ENCODE measurements around the gene JUND.
"Not testable (repeated sequence)": the region's sequence is repeated elsewhere in the genome, so short reads cannot be mapped to it uniquely, and the experiment has no call there.

JUND gene

DNA sequence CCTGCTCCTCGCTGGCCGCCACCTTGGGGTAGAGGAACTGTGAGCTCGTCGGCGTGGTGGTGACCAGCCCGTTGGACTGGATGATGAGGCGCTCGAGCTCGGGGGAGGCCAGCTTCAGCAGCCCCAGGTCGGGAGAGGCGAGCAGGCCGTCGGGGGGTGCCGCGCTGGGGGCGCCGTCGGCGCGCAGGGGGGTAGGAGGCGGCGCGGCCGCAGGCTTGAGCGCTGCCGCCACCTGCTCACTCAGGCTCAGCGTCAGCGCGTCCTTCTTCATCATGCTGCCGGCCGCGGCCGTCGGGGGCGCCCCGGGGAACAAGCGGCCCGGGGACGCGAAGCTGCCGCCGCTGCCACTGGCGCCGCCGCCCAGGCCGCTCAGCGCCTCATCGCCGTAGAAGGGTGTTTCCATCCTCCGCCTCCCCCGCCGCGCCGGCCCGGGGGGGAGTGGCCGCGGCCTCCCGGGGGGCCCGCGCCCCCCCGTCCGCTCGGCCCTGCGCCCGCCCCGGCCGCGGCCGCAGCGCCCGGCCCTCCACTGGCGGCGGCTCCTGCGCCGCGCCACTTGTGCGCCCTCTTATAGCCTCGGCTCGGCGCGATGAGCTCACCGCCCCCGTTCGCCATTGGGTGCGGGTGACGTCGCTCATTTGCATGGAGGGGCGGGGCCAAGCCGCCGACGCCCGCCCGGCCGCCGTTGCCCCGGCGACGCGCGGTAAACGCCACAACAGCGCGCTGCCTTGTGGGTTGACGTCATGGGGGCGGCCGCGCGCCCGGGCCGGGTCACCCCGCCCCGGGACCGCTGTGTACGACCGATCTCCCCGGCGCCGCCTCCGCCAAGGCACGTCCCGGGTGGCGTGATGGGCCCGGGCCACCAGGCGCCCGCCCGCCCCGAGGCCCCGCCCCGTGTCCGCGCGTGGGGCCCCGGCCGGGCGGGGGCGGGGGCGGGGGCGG, at the start of gene JUND:
Gene JUND (minus strand): TSS at position 541 of the 939 bp plus-strand sequence. CDS start 138 bp downstream, at position 403.
- DNase-seq (ENCODE audit: low read depth) = peak; percentile 83

DNA sequence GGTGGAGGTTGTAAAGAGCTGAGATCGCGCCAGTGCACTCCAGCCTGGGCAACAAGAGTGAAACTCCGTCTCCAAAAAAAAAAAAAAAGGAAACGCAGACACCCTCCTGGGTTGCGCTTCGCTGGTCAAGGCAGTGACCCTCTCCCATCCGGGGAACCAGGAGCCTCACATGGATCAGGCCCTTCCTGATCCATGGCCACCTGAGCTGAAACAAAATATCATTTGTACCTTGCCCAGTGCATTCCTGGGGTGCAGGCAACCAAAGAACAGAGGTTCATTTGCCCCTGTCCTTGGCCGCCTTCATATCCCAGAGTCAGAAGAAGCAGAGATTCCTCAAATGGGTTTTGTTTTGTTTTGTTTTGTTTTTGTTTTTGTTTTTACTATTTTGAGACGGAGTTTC, 49.4 kb upstream of the JUND start:
- DNase-seq (ENCODE audit: low read depth) = no peak

DNA sequence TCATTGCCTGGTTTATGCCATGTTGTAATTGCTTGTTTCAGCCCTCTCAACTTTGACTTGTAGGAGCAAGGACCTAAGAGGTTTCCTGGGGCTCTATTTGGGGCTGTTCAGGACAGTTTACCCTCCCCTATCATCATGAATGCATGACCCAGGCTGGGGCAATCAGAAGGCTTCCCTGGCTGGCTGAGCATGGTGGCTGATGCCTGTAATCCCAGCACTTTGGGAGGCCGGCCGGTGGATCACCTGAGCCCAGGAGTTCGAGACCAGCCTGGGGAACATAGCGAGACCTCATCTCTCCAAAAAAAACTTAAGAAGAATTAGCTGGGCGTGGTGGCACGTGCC, 47.6 kb upstream of the JUND start:
- DNase-seq (ENCODE audit: low read depth) = no peak

DNA sequence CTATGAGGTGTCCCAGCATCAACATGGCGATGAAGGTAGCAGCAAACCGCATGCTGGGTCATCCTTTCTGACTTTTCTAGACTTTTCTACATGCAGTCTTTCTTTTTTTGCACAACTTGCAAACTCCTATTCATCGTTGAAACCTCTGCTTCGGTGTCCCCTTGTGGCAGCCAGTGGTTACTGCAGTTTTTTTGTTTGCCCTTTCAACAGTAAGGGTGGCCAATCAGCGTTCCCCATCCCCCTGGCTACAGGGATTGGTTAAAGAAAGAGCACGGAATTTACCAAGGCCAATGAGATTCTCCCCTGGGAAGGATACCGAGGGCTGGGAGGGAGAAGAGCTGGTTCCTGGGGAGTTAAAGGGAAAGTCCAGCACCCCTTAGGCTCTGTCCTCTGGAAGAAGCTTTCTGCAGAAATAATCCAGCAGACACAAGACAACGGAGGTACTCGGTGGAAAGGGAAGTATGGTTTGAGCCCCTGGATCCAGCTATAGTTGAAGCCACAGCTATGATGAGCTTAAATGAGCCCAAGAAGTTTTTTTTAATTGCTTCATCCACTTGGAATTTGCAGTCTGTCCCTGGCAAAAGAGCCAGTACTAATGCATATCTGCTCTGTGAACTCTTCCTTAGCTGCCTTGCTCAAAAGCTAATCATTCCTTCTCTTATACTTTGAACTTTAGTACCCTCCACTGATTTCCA, 47.1 kb upstream of the JUND start:
- DNase-seq (ENCODE audit: low read depth) = peak; percentile 65

DNA sequence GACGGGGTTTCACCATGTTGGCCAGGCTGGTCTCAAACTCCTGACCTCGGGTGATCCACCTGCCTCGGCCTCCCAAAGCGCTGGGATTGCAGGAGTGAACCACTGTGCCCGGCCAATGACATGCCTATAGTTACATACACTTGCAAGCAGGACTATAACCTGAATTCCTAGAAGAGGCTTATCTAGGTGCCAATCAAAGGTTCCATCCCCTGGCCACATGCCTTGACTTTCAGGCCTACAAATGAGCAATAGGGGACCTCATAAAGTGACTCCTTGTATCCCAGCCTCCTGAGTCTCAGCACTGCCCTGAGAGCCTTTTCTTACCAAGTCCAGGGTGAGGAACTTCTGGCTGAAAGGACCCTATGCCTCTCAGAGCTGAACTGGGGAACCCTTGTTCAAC, 45.4 kb upstream of the JUND start:
- DNase-seq (ENCODE audit: low read depth) = no peak

DNA sequence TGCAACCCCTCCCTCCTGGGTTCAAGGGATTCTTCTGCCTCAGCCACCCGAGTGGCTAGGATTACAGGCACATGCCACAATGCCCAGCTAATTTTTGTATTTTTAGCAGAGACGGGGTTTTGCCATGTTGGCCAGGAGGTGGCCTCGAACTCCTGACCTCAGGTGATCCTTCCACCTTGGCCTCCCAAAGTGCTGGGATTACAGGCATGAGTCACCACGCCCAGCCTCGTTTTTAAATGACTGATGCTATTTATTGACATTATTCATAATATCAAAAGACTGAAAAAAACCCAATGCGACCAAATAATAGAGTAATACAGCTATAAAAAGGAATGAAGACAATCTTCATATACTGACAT, 42.9 kb upstream of the JUND start:
- not testable (repeated sequence) for DNase-seq (ENCODE audit: low read depth)

DNA sequence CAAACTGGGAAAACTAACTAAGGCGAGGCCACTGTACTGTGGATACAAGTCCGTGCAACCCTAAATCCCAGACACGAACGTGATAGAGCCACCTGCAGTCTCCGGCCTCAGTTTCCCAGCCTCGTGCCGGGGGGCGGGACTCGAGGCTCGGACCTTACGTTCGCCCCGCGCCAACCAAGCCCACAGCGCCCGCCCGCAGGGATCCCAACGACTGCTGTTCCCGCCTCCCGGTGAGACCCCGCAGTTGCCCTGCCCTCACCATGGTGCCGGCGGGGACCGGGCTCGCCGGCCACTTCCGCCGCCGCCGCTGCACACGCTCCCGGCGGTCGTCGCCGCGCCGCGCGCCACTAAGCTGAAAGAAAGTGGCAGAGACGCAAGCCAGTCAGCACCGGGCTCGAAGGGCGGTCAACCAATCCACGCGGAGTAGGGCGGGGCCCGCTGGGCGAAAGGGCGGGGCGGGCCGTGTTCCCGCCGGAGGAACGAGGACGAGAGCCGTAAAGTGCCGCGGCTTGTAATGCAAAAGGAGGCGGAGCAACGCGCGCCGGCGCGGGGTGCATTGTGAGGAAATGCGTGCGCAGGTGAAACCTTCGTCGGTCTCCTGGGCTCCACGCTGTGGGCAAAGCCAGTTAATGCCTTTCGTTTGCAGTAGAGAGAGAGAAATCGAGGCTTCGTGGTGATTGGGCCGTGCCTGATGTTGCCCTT, 41.5 kb upstream of the JUND start, which contains the start of gene LSM4:
Gene LSM4 (minus strand): TSS at position 318 of the 702 bp plus-strand sequence. CDS start 56 bp downstream, at position 262.
- peak; percentile 98 for DNase-seq (ENCODE audit: low read depth)

DNA sequence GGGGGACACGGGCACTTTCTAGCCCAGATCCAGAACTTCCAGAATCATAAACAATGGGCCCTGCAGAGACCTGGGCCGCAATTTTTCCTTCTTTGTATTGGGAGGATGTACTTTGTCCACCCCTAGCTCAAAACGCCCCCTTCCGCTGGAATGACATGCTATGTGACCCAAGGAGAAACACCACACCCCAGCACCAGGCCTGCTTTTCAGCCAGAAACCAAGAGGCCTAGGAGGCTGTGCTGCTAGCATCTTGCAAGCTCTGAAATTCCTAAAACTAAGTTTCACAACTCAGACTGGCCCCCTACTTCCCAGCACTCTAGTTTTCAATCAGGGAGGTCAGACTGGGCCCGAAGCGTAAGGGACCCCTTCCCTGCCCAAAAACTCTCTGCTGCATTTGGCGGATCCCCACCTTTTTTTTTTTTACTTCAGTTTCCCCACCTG, 40.9 kb upstream of the JUND start:
- DNase-seq (ENCODE audit: low read depth) = no peak

DNA sequence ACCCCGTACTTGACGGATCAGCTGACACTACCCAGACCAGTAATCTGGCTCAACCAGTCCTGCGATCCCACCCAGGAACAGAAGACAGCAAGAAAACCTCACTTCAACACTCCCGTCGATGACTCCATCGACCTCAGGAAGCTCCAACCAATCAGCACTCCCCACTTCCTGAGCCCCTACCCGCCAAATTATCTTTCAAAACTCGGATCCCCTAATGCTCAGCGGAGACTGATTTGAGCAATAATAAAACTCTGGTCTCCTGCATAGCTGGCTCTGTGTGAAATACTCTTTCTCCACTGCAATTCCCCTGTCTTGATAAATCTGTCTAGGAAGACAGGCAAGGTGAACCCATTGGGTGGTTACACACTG, 40.3 kb upstream of the JUND start:
- DNase-seq (ENCODE audit: low read depth) = no peak

DNA sequence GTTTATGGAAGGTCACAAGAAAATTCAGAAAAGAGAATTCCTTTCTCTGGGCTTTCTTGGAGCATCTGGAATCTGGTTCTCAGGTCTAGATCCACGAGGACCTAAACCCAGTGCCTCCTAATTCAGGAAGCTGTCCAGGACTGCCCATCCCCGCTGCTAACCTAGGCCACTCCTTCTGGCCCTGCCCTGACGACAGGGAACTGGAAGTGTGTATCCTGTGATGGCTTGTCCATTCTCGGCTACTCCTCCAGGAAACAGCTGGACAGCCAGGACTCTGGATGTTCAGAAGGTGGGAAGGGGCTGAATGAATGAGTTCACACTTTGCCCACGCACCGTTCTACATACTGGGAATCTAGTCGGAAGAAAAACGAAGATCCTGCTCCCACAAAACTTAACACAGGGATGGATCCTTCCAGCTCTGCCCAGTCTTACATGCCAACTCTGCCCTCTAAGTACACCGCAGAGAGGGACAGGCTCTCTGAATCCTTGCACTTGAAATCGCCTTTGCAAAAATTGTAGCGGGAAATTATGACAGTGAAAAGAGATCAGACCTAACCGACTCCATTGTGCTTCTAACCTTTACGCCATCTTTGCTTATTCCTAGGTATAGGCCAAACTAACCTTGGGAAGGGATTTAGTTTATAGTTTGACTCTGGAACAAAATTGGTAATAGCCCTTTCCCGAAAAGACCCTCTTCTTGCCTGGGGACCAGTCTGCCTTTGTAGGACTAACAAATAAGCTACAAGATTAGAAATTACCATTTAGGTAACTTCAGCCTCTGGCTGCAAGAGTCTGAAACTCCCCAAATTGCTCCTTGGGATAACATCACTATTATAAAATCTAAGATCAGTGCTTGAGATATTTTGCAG, 39.7 kb upstream of the JUND start:
- no peak for DNase-seq (ENCODE audit: low read depth)

DNA sequence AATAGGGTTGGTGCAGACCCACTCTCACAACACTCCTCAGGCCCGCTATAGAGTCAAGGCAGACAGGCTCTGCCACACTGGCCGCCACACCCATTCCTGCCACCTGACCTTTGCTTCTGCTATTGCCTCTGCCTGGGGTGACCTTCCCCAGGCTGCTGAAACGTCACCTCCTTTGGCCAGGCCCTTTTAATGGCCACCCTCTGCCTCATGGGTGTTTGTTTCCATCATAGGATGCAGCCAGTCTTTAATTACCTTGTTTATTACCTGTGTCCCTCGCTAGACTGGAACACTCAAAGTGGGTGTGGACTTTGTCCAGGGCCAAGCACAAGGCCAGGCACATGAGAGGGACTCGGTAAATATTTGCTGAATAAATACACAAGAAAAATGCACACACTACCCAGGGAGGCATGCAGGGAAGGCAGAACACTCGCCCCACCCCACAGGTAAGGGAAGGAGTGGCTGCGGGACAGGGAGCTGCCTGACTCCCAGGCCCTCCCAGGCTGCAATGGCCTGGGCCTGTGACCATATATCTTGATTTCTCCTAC, 38.2 kb upstream of the JUND start:
- no peak for DNase-seq (ENCODE audit: low read depth)

DNA sequence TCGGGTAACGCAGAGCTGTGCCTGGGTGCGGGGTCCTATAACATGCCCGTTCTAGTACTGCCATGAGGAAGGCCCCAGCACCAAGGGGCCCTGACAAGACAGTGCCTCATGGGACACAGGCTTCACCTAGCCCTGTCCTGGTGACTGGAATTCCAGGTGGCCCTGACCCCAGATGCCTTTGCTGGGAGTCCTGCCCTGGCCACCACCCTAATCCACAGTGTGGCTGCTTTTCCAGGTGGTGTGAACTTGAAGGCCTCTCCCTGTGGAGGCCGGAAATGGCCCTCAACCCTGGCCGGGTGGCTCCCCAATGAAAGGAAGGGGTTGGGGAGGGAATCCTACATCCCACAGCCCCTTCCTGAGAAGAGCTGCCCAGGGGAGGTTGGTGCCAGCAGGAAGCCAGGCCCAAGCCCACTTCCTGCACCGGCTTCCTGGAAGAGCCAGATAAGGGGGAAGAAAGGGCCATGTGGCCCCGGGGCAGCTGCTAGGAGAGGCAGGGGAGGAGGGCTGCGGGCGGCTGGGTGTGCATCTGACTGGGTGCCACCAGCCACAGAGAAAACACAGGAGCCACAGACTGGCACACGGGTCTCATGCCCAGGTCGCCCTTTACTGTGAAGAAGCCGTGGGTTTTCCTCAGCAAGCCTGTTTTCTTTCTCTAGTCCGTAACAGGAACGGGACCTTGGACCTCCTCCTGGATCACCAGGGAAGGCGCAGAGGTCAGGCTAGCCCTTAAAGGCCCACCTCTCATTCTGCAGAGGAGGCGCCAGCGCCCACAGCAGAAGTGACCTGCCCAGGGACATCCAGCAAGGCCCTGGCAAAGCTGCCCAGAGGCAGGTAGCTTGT, 36.8 kb upstream of the JUND start:
- DNase-seq (ENCODE audit: low read depth) = no peak

DNA sequence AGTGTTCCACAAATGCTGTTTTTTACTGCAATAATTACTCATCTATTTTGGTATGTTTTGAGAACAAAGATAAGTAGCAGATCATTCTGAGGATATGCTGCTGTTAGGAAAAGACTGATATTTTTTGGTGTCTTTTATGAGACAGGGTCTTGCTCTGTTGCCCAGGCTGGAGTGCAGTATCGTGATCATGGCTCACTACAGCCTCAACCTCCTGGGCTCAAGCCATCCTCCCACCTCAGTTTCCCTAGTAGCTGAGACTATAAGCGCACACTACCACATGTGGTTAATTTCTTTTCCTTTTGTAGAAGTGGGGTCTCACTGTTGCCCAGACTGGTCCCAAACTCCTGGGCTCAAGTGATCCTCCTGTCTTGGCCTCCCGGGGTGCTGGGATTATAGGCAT, 32.0 kb upstream of the JUND start:
- no peak for DNase-seq (ENCODE audit: low read depth)

DNA sequence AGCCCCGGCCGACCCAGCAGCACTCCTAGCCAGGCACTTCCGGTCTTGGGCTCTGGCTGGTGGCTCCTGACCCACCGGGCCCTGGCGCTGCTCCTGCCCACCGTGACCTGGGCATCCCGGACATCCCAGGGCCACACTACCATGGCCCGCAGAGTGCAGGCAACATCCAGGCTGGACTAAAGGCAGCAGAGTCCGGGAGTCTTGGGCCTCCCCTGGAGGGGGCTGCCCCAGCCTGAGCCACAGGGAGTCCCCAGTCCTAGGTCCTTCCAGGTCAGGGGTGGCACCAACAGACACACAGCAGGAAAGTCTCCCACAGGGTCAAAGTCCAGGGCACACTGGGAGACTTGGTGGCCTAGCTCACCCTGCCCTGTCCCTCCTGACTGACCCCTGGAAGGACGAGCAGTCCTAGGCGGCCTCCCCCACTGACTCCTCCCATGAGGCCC, 30.7 kb upstream of the JUND start:
- no peak for DNase-seq (ENCODE audit: low read depth)

DNA sequence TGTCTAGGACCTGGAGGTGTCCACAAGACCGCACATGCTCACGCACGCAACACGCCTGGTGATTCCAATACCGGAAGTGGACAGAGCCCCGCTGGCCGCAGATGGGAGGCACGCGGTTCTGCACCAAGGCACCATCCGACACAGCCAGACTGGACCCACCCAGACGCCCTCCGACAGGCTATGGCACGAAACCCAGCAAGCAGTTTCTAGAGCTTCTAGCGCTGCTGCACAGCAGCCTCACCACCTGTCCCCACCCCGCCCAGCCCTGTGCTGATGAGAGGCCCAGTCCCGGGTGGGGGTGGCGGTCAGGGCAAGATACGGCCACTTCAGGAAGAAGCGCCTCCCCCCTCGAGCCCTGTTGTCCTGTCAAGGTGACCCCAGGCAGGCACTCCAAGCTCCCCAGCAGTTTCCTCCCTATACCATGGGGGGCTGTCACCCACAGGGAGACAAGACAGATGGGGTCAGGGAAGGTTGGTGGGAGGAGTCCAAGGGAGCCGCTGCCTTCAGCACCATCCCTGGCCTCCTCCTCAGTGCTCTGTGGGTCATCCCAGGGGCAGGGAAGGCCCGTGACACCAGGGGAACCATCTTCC, 30.2 kb upstream of the JUND start:
- DNase-seq (ENCODE audit: low read depth) = no peak

DNA sequence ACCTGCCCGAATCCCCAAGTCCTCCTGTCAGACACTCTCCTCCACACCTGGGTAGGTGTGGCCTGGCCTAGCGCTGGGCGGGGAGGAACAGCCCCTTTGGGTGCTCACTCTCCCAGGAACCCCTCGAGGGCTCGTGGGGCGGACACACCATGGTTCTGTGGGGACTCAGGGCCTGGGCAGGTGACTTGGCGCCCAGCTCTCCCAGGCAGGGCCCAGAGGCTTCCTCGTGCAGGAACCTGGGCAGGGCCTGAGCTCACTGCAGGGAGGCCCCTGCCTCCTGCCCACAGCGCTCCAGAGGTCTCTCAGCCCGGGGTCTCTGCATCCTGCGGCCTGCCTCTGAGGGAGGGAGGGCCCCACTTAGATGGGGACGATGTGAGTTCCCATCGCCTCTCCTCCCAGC, 29.5 kb upstream of the JUND start:
- DNase-seq (ENCODE audit: low read depth) = no peak

DNA sequence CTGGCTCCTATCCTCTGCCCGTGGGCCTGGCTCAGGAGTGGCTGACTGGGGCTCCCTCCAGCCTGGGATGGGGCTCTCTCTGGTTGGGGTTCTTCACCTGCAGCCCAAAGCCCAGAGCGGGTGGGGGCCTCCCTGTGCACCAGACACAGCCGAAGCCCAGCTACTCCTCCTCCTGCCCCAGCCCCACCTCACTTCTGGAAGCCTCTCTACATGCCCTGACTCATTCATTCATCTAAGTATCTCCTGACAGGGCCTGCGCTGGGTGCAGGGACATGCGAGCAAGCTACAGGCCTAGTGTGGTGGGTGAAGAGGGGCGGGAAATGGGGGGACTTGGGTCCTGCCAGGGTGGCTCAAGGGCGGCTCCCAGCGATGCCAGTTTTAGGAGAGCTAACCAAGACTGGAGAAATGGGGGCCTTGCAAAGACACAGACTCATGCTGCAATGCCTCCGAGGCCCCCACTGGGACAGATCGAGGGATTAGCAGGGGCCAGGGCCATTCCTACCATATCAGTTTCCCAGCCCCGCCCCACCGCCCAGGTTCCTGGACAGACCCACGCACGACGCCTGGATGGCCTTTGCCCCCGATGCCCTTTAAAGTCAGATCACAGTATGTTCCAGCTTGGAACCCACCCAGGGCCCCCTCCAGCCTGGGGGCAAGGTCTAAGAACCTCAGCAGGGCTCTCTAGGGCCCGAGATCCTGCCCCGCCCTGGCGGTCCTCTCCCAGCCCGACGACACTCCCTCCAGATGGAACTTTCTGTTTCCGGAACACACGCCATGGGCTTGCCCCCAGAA, 28.9 kb upstream of the JUND start:
- no peak for DNase-seq (ENCODE audit: low read depth)

DNA sequence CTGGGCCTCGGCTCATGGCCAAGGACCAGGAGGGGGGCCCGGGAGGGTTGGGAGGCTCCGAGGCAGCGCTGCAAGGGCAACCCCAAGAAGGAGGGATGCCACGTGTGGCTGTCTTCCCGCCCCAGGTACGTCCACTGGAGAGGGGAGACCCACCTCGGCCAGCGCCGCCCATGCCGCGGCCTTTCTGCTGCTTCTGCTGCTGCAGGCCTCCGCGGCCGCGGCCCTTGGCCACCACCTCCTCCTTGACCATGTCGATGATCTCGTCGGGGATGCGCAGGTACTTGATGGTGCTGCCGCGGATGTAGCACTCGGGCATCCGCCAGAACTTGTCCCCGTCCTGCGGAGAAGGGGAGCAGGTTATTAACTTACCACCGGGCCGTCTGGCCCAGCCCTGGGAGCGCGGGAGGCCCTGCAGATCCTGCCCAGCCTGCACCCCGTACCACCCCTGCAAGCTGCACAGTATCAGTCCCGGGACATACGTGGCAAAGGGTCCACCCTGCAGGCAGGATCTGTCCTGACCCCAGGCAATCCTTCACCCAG, 28.2 kb upstream of the JUND start:
- no peak for DNase-seq (ENCODE audit: low read depth)

DNA sequence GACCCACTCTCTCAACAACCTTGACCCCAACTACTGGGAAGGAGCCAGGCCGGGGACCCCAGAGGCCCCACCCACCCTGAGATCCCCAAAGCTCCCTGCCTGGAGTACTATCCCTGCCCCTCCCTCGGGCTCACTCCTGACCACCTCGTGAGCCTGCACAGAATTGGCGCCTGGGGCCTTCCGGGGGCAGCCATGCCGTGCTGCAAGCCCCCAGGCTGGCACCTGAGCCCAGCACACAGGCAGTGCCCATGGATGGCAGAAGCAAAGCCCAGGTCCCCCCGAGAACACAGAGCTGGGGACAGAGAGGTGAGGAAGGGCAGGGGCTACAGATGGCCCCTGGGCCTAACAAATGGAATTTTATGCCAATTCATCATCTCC, 27.5 kb upstream of the JUND start:
- DNase-seq (ENCODE audit: low read depth) = no peak
